SU-DHL-6 (cell line): ENCODE results near the gene ANTXRL.
"Not testable (repeated sequence)": the region's sequence is repeated elsewhere in the genome, so short reads cannot be mapped to it uniquely, and the experiment has no call there.

Experiments
- EZH2phosphoT487 ChIP-seq: fragments of 200-600 bp; sonication (generic), shearing (Covaris generic); conservative IDR thresholded peaks from 2 replicates; pipeline ENCODE4 v1.6.1; 2018; ENCODE audit warnings: mild to moderate bottlenecking, antibody characterized with exemption, low read length, moderate library complexity, mixed read lengths
- TF ChIP-seq, protein P1 (sequence below): fragments of 200-600 bp; sonication (generic); IDR thresholded peaks from one replicate; pipeline ENCODE4 v1.5.1; 2017; ENCODE audit warnings: antibody characterized with exemption, mild to moderate bottlenecking, low read length, moderate library complexity; ENCODE audit not compliant: insufficient read depth, poor library complexity, severe bottlenecking

DNA sequence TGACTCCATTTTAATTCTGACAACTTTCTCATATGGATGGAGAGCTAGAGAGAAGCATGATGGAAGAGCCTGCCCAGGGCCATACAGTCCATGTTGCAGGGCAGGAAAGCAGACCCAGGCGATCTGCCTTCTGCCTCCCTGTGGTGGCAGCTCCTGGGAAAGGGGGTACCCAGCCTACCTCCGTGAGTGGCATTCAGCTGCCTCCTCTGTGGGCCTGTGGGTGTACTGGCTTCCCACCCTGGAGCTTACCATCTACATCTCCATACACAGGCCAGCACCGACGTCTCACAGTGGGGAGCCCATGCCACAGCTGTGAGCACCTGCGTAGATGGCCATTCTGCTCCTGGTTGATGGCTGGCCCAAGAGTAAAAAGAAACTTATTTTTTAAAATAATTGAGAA, 17.9 kb downstream of the ANTXRL start:
- TF ChIP-seq, protein P1, sequence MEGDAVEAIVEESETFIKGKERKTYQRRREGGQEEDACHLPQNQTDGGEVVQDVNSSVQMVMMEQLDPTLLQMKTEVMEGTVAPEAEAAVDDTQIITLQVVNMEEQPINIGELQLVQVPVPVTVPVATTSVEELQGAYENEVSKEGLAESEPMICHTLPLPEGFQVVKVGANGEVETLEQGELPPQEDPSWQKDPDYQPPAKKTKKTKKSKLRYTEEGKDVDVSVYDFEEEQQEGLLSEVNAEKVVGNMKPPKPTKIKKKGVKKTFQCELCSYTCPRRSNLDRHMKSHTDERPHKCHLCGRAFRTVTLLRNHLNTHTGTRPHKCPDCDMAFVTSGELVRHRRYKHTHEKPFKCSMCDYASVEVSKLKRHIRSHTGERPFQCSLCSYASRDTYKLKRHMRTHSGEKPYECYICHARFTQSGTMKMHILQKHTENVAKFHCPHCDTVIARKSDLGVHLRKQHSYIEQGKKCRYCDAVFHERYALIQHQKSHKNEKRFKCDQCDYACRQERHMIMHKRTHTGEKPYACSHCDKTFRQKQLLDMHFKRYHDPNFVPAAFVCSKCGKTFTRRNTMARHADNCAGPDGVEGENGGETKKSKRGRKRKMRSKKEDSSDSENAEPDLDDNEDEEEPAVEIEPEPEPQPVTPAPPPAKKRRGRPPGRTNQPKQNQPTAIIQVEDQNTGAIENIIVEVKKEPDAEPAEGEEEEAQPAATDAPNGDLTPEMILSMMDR = not testable (repeated sequence)
- TF ChIP-seq EZH2phosphoT487 = not testable (repeated sequence)
